Duodenal mucosa (tissue), 2 donors: ENCODE results near the gene SEMA6A.

ENCODE experiments used
- H3K27ac ChIP-seq: one replicate; pipeline ENCODE4 v1.7.0; 2013; ENCODE audit warnings: low read depth, low read length
- H3K27me3 ChIP-seq, 2 donors: one replicate each; pipeline ENCODE4 v1.7.0; 2013; ENCODE audit warnings: low read length in 2 of 2, control low read depth in 1 of 2; ENCODE audit not compliant: insufficient read depth in 2 of 2, control insufficient read depth in 1 of 2
- H3K36me3 ChIP-seq, 2 donors: one replicate each; pipeline ENCODE4 v1.7.0; 2013; ENCODE audit warnings: low read length in 2 of 2, control low read depth in 1 of 2; ENCODE audit not compliant: insufficient read depth in 2 of 2, control insufficient read depth in 1 of 2
- H3K4me1 ChIP-seq, 2 donors: one replicate each; pipeline ENCODE4 v1.7.0; 2013; ENCODE audit warnings: low read length in 2 of 2, control low read depth in 1 of 2; ENCODE audit not compliant: insufficient read depth in 2 of 2, control insufficient read depth in 1 of 2
- H3K4me3 ChIP-seq, 2 donors: one replicate each; pipeline ENCODE4 v1.7.0; 2013; ENCODE audit warnings: low read length in 2 of 2, low read depth in 1 of 2
- H3K9ac ChIP-seq, 2 donors: one replicate each; pipeline ENCODE4 v1.7.0; 2013; ENCODE audit warnings: low read length in 2 of 2, low read depth in 1 of 2
- H3K9me3 ChIP-seq, 2 donors: one replicate each; pipeline ENCODE4 v1.7.0; 2013; ENCODE audit warnings: low read length in 2 of 2, control low read depth in 1 of 2; ENCODE audit not compliant: control insufficient read depth in 1 of 2

The SEMA6A gene

GRCh38 chr5:116600876-116601275 lies 26.3 kb upstream of the SEMA6A start:
- Histone ChIP-seq H3K4me3 (no peak overlapping the region), H3K4me1 (no peaks in the 10 kb centered on the region), H3K27me3 (no peaks in the 10 kb centered on the region), H3K9ac (no peak overlapping the region), H3K9me3 (no peaks in the 10 kb centered on the region), H3K36me3 (no peaks in the 10 kb centered on the region), H3K27ac (no peak overlapping the region)

DNA sequence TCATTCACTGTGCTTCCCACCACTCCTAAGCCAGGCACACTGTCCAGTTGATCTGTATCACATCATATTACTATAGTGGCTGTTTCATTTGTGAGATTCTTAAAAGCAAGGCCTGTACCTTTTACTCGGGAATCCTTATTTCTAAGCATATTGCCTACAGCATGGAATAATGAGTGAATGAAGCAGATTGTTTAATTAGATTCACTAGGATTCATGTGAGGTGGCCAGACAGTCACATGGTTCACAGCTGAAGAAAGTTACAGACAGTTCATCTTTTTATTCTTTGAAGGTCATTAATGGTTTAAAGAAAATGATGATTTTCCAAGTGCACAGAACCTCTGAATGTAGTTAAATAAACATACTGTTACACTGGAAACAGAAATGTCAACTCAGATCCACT lies 24.3 kb upstream of the SEMA6A start:
- Histone ChIP-seq H3K4me3 (no peak overlapping the region), H3K36me3 (no peaks in the 10 kb centered on the region), H3K9ac (no peak overlapping the region), H3K27ac (no peak overlapping the region), H3K9me3 (no peaks in the 10 kb centered on the region), H3K27me3 (no peaks in the 10 kb centered on the region), H3K4me1 (no peaks in the 10 kb centered on the region)

DNA sequence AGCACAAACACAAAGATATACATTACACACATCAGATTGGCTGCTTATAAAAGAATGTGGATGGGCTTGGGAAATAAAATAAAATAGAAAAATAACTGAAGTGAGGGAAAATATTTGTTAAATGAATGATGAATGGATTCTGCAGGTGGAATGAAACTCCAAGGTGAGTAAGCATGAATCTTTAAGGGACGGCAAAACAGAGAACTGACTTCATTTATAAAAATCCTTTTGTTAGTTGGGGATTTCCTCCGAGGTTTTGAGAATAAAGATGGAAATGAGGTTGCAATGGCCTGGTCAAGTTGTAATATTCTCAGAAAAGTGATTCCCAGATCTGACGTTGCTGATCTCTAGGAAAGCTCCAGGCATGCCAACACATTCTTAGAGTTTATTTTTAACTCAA lies 20.9 kb upstream of the SEMA6A start:
- H3K9me3 ChIP-seq = no peaks in the 10 kb centered on the region
- no peaks in the 10 kb centered on the region for H3K27me3 ChIP-seq
- H3K4me1 ChIP-seq = no peaks in the 10 kb centered on the region
- H3K9ac ChIP-seq = no peak overlapping the region
- H3K36me3 ChIP-seq = no peaks in the 10 kb centered on the region
- no peak overlapping the region for H3K4me3 ChIP-seq
- no peak overlapping the region for H3K27ac ChIP-seq

DNA sequence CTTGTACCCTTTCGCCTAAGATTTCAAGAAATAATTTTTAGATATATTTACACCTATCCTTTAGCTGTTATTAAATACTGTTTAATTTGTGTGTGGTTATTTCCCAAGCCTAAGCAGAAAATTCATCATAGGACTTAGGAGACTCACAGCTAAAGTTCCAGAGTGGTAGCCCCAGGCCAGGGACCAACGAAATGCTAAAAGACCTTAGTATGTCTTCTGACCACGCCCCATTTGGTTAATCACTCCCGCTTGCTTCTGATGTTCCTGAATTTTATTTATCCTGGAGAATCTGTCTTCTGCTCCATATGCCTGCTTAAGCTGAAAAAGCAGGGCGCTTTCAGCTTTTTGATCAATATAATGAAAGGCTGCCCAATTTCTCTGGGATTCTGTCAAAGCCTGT lies 18.7 kb upstream of the SEMA6A start:
- no peak overlapping the region for H3K9ac ChIP-seq
- no peaks in the 10 kb centered on the region for H3K36me3 ChIP-seq
- H3K9me3 ChIP-seq = no peaks in the 10 kb centered on the region
- no peaks in the 10 kb centered on the region for H3K4me1 ChIP-seq
- H3K4me3 ChIP-seq = no peak overlapping the region
- H3K27ac ChIP-seq = no peak overlapping the region
- H3K27me3 ChIP-seq = no peaks in the 10 kb centered on the region

DNA sequence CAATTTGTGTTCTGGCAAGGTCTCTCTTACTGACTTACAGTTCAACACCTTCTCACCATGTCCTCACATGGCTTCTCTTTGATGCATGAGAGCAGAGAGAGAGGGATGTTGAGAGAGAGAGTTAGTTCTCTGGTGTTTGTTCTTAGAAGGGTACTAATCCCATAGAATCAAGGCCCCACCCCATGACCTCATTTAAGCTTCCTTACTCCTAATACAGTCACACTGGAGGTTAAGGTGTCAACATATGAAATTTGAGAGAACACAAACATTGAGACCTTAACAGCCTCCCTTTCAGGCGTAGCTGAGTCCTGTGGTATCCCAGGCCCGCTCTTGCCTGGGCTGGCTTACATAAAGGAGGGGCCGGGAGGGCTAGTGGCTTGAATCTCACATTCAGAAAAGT lies 10.6 kb upstream of the SEMA6A start:
- Histone ChIP-seq H3K9ac (no peak overlapping the region), H3K27me3 (no peaks in the 10 kb centered on the region), H3K9me3 (no peaks in the 10 kb centered on the region), H3K36me3 (no peaks in the 10 kb centered on the region), H3K4me1 (no peaks in the 10 kb centered on the region), H3K27ac (no peak overlapping the region), H3K4me3 (no peak overlapping the region)

- no peaks in the 10 kb centered on the region for H3K4me1 ChIP-seq
- H3K27ac ChIP-seq = no peak overlapping the region
- no peak overlapping the region for H3K4me3 ChIP-seq
- no peaks in the 10 kb centered on the region for H3K36me3 ChIP-seq
- H3K9ac ChIP-seq = no peak overlapping the region
- no peaks in the 10 kb centered on the region for H3K27me3 ChIP-seq
- no peaks in the 10 kb centered on the region for H3K9me3 ChIP-seq
These were observed 9.2 kb upstream of the SEMA6A start for GRCh38 chr5:116583862-116584222.

GRCh38 chr5:116583085-116583861 lies 8.7 kb upstream of the SEMA6A start:
- Histone ChIP-seq H3K27ac (no peak overlapping the region), H3K36me3 (no peaks in the 10 kb centered on the region), H3K4me3 (no peak overlapping the region), H3K9ac (no peak overlapping the region), H3K9me3 (no peaks in the 10 kb centered on the region), H3K27me3 (no peaks in the 10 kb centered on the region), H3K4me1 (no peaks in the 10 kb centered on the region)

- H3K4me1 ChIP-seq = no peaks in the 10 kb centered on the region
- H3K9me3 ChIP-seq = no peaks in the 10 kb centered on the region
- H3K9ac ChIP-seq = no peak overlapping the region
- no peak overlapping the region for H3K4me3 ChIP-seq
- H3K36me3 ChIP-seq = no peaks in the 10 kb centered on the region
- no peak overlapping the region for H3K27ac ChIP-seq
- H3K27me3 ChIP-seq = peaks cover 0 to 6% of the 10 kb centered on the region in 2 donors
These were observed 7.3 kb upstream of the SEMA6A start for GRCh38 chr5:116581910-116582309.

DNA sequence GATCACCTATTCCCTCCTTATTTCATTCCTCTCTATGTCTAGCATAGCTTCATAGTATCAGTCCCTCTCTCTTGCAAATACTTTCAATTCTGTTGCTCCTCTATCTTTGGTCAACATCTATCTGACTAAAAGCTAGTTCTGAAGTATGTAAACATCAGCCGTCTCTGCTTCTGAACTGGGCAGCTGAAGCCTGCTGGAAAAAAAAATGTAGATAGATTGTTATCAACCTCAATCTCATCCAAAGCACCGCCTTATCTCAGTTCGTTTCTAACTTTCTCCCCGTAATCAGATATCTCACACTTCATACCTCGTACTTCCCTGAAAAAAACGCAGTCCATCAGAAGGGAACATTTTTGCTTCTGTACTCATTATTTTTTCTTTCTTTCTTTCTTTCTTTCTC lies 4.5 kb upstream of the SEMA6A start:
- H3K4me3 ChIP-seq = no peak overlapping the region
- H3K27ac ChIP-seq = no peak overlapping the region
- H3K4me1 ChIP-seq = peaks cover 0 to 6% of the 10 kb centered on the region in 2 donors
- H3K27me3 ChIP-seq = peaks cover 2 to 14% of the 10 kb centered on the region in 2 donors
- H3K36me3 ChIP-seq = no peaks in the 10 kb centered on the region
- no peak overlapping the region for H3K9ac ChIP-seq
- no peaks in the 10 kb centered on the region for H3K9me3 ChIP-seq

DNA sequence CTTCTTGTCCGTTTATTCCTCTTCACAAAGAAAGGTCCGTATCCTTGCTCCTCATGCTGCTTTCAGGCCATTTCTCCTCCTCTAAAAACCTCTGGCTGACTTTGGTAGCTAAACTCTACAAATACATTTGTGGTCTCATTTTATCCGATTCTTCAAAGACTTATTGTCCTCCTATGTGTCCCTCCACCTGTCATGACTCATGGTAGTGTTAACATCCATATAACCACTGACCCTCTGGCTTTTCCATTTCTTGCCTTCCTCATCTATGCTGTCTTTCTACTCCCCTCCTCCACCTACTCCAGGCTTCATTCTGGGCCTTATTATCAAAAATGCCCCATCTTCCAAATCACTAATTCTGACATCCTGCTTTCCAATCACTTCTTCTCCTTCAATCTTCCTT lies 4.1 kb upstream of the SEMA6A start:
- H3K27me3 ChIP-seq = peaks cover 2 to 14% of the 10 kb centered on the region in 2 donors
- no peaks in the 10 kb centered on the region for H3K9me3 ChIP-seq
- no peak overlapping the region for H3K9ac ChIP-seq
- H3K4me3 ChIP-seq = no peak overlapping the region
- peaks cover 0 to 6% of the 10 kb centered on the region in 2 donors for H3K4me1 ChIP-seq
- H3K27ac ChIP-seq = no peak overlapping the region
- H3K36me3 ChIP-seq = no peaks in the 10 kb centered on the region
